SU-DHL-6 (cell line): ENCODE results near the gene CLNK.

Source experiments
- EZH2phosphoT487 ChIP-seq: fragments of 200-600 bp; sonication (generic), shearing (Covaris generic); conservative IDR thresholded peaks from 2 replicates; pipeline ENCODE4 v1.6.1; 2018; ENCODE audit warnings: mild to moderate bottlenecking, antibody characterized with exemption, low read length, moderate library complexity, mixed read lengths
- TF ChIP-seq, protein P1 (sequence below): fragments of 200-600 bp; sonication (generic); IDR thresholded peaks from one replicate; pipeline ENCODE4 v1.5.1; 2017; ENCODE audit warnings: antibody characterized with exemption, mild to moderate bottlenecking, low read length, moderate library complexity; ENCODE audit not compliant: insufficient read depth, poor library complexity, severe bottlenecking

GRCh38 chr4:10460313-10461047 is 224.1 kb downstream of the CLNK start:
- TF ChIP-seq, protein P1, sequence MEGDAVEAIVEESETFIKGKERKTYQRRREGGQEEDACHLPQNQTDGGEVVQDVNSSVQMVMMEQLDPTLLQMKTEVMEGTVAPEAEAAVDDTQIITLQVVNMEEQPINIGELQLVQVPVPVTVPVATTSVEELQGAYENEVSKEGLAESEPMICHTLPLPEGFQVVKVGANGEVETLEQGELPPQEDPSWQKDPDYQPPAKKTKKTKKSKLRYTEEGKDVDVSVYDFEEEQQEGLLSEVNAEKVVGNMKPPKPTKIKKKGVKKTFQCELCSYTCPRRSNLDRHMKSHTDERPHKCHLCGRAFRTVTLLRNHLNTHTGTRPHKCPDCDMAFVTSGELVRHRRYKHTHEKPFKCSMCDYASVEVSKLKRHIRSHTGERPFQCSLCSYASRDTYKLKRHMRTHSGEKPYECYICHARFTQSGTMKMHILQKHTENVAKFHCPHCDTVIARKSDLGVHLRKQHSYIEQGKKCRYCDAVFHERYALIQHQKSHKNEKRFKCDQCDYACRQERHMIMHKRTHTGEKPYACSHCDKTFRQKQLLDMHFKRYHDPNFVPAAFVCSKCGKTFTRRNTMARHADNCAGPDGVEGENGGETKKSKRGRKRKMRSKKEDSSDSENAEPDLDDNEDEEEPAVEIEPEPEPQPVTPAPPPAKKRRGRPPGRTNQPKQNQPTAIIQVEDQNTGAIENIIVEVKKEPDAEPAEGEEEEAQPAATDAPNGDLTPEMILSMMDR = no peak
- no peak for TF ChIP-seq EZH2phosphoT487
